K562 (cell line): Measurements from ENCODE around the gene DTL. TPM values are rescaled to one million over a fixed set of nuclear protein-coding genes. Genes with fewer than 3 reads are reported as not detected.

Experiments used
- ARID1B ChIP-seq: fragments of 450-650 bp; IDR thresholded peaks from 2 replicates; pipeline ENCODE4 v1.6.1; 2016; ENCODE audit warnings: antibody characterized with exemption, mild to moderate bottlenecking, inconsistent platforms
- CEBPG ChIP-seq, 3 experiments: fragments of 200-800 bp in 1 of 3; sonication (Bioruptor generic) in 1 of 3; sonication (generic) in 1 of 3; formaldehyde crosslinking in 1 of 3; IDR thresholded peaks in 2 of 3; conservative IDR thresholded peaks in 1 of 3; 2 replicates each; pipeline versions ENCODE4 v1.6.1 to v1.8.0; 2016 to 2022; ENCODE audit warnings: missing compliant biosample characterization in 2 of 3, missing genetic modification characterization in 2 of 3, mild to moderate bottlenecking in 1 of 3, missing genetic modification reagents in 1 of 3
- CHD1 ChIP-seq: fragments of 200-600 bp; sonication (generic); IDR thresholded peaks from one replicate; pipeline ENCODE4 v1.6.1; 2012; ENCODE audit warnings: mild to moderate bottlenecking, moderate library complexity, low read length, inconsistent platforms
- CHD4 ChIP-seq: fragments of 200-600 bp; sonication (generic); IDR thresholded peaks from 3 replicates; pipeline ENCODE4 v1.6.1; 2012; ENCODE audit warnings: low read depth, mild to moderate bottlenecking, mixed read lengths, low read length, inconsistent platforms; ENCODE audit not compliant: insufficient read depth, insufficient replicate concordance, poor library complexity, severe bottlenecking
- GATAD2B ChIP-seq: fragments of 450-650 bp; IDR thresholded peaks from 2 replicates; pipeline ENCODE4 v1.6.1; 2017; ENCODE audit warnings: mild to moderate bottlenecking, borderline replicate concordance
- HDAC3 ChIP-seq: fragments of 450-650 bp; IDR thresholded peaks from 2 replicates; pipeline ENCODE4 v1.6.1; 2018; ENCODE audit warnings: borderline replicate concordance, mild to moderate bottlenecking, moderate library complexity; ENCODE audit not compliant: partially characterized antibody
- KLF16 ChIP-seq: IDR thresholded peaks from 2 replicates; pipeline ENCODE4 v1.6.1; 2016; ENCODE audit warnings: antibody characterized with exemption
- MCM2 ChIP-seq: fragments of 450-650 bp; IDR thresholded peaks from 2 replicates; pipeline ENCODE4 v1.6.1; 2017; ENCODE audit warnings: low read depth, mild to moderate bottlenecking
- SOX6 ChIP-seq: fragments of 450-650 bp; IDR thresholded peaks from 2 replicates; pipeline ENCODE4 v1.6.1; 2014; ENCODE audit warnings: mild to moderate bottlenecking
- ZNF707 ChIP-seq: fragments of 250-450 bp; sonication (Bioruptor Pico); conservative IDR thresholded peaks from 2 replicates; pipeline ENCODE4 v1.8.0; 2022; ENCODE audit warnings: inconsistent platforms, mild to moderate bottlenecking, moderate library complexity
- polyA plus RNA-seq, 8 experiments: library from polyadenylated mRNA; depleted of rRNA in 4 of 8; stranded (reverse) in 5 of 8; unstranded in 3 of 8; fragments of >200 nt; fragmentation: Nextera tagmentation in 2 of 8; fragmentation: Illumina TruSeq in 1 of 8; extraction: Ambion mirVana in 2 of 8; extraction: Trizol in 1 of 8; gene quantifications; 2 replicates each; pipeline versions ENCODE4 v1.2.1 to v1.2.3, GENCODE V29; 2011 to 2014; ENCODE audit warnings: inconsistent platforms in 1 of 8, missing spikeins in 1 of 8
- total RNA-seq, 7 experiments: library from RNA; depleted of rRNA in 6 of 7; stranded (reverse); fragments of >200 nt in 6 of 7; fragmentation: Illumina TruSeq in 2 of 7; extraction: Trizol in 2 of 7; gene quantifications; 2 replicates each; pipeline versions ENCODE4 v1.2.1 to v1.2.3, GENCODE V29; 2011 to 2021; ENCODE audit warnings: low replicate concordance in 1 of 7
- TF ChIP-seq, protein P1 (sequence below): fragments of 450-650 bp; IDR thresholded peaks from 2 replicates; pipeline ENCODE4 v1.6.1; 2016; ENCODE audit warnings: missing biosample characterization, missing genetic modification characterization
- TF ChIP-seq, protein P2 (sequence below), 2 experiments: fragments of 450-650 bp; formaldehyde crosslinking in 1 of 2; IDR thresholded peaks; 2 replicates each; pipeline versions ENCODE4 v1.4.0 to v1.6.1; 2014 to 2020; ENCODE audit warnings: mild to moderate bottlenecking in 2 of 2, borderline replicate concordance in 1 of 2, low read depth in 1 of 2
- TF ChIP-seq, protein P3 (sequence below): sonication (generic); formaldehyde crosslinking; IDR thresholded peaks from 2 replicates; pipeline ENCODE4 v1.8.0; 2022; ENCODE audit warnings: mild to moderate bottlenecking, missing genetic modification reagents
- TF ChIP-seq, protein P4 (sequence below), 2 experiments: fragments of 450-650 bp; conservative IDR thresholded peaks; 2 replicates each; pipeline ENCODE4 v1.6.1; 2017; ENCODE audit warnings: mild to moderate bottlenecking in 2 of 2, moderate library complexity in 2 of 2

The DTL gene
- total and polyA plus RNA-seq, 9 of the 15 experiments (the other 6 are each of a cell fraction or from before 2014, with no cell fraction given): 38.3 to 81.0 (median 63.2) TPM

DNA sequence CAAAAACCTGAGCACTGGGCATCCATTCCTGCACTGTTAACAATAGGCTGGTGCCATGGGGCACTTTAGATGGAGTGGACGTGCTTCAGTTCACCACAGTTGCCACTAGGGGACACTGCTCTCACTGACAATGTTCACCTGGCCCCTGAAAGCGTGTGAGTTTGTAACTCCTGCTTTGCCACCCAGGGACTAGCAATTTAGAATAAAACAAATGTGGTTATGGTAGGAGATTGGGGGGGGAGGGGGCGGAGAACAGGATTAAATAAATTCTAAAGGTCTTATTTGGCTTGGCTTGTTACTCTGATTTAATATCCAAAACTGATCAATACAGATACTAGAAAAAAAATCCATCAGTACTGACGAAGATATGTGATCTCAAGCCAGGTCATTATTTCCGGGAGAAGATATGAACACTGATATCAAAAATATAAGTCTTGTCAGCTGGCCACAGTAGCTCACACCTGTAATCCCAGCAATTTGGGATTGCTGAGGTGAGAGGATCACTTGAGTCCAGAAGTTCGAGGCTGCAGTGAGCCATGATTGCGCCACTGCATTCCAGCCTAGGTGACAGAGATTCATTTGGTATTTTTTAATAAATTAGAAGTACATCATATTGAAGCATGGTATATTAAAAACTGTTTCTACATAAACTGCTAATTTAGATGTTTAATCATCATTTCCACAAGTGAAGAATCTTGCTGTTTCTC lies 23.4 kb upstream of the DTL start (continued):
- TF ChIP-seq SOX6 (peak; percentile 36; the same call in 1 of the 2 replicates), MCM2 (no peak), CHD1 (no peak), ARID1B (no peak), ZNF707 (no peak), CEBPG (CRISPR knock-in tag; IDR thresholded peaks at IDR 0.05) (no peak), CEBPG (tag; conservative IDR thresholded peaks at IDR 0.05 in 1 of 2, IDR thresholded peaks at IDR 0.05 in 1 of 2) (0 out of 4 replicates have a peak, but pooled peaks of 1 of the 2 experiments have one; percentile 25), HDAC3 (no peak), CHD4 (no peak), GATAD2B (no peak), KLF16 (peak; percentile 79)
- TF ChIP-seq, protein P1, sequence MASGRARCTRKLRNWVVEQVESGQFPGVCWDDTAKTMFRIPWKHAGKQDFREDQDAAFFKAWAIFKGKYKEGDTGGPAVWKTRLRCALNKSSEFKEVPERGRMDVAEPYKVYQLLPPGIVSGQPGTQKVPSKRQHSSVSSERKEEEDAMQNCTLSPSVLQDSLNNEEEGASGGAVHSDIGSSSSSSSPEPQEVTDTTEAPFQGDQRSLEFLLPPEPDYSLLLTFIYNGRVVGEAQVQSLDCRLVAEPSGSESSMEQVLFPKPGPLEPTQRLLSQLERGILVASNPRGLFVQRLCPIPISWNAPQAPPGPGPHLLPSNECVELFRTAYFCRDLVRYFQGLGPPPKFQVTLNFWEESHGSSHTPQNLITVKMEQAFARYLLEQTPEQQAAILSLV (tag): no peak
- TF ChIP-seq, protein P2, sequence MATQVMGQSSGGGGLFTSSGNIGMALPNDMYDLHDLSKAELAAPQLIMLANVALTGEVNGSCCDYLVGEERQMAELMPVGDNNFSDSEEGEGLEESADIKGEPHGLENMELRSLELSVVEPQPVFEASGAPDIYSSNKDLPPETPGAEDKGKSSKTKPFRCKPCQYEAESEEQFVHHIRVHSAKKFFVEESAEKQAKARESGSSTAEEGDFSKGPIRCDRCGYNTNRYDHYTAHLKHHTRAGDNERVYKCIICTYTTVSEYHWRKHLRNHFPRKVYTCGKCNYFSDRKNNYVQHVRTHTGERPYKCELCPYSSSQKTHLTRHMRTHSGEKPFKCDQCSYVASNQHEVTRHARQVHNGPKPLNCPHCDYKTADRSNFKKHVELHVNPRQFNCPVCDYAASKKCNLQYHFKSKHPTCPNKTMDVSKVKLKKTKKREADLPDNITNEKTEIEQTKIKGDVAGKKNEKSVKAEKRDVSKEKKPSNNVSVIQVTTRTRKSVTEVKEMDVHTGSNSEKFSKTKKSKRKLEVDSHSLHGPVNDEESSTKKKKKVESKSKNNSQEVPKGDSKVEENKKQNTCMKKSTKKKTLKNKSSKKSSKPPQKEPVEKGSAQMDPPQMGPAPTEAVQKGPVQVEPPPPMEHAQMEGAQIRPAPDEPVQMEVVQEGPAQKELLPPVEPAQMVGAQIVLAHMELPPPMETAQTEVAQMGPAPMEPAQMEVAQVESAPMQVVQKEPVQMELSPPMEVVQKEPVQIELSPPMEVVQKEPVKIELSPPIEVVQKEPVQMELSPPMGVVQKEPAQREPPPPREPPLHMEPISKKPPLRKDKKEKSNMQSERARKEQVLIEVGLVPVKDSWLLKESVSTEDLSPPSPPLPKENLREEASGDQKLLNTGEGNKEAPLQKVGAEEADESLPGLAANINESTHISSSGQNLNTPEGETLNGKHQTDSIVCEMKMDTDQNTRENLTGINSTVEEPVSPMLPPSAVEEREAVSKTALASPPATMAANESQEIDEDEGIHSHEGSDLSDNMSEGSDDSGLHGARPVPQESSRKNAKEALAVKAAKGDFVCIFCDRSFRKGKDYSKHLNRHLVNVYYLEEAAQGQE (IDR thresholded peaks at IDR 0.05; ENCODE audit: borderline replicate concordance): peak; percentile 84
- TF ChIP-seq, protein P2 (CRISPR knock-in tag; IDR thresholded peaks at IDR 0.05; ENCODE audit: low read depth): no peak
- TF ChIP-seq, protein P3, sequence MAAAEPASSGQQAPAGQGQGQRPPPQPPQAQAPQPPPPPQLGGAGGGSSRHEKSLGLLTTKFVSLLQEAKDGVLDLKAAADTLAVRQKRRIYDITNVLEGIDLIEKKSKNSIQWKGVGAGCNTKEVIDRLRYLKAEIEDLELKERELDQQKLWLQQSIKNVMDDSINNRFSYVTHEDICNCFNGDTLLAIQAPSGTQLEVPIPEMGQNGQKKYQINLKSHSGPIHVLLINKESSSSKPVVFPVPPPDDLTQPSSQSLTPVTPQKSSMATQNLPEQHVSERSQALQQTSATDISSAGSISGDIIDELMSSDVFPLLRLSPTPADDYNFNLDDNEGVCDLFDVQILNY (CRISPR knock-in tag): no peak
- TF ChIP-seq, protein P4, sequence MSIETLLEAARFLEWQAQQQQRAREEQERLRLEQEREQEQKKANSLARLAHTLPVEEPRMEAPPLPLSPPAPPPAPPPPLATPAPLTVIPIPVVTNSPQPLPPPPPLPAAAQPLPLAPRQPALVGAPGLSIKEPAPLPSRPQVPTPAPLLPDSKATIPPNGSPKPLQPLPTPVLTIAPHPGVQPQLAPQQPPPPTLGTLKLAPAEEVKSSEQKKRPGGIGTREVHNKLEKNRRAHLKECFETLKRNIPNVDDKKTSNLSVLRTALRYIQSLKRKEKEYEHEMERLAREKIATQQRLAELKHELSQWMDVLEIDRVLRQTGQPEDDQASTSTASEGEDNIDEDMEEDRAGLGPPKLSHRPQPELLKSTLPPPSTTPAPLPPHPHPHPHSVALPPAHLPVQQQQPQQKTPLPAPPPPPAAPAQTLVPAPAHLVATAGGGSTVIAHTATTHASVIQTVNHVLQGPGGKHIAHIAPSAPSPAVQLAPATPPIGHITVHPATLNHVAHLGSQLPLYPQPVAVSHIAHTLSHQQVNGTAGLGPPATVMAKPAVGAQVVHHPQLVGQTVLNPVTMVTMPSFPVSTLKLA (conservative IDR thresholded peaks at IDR 0.05): 0 out of 4 replicates have a peak, but pooled peaks have one; percentile 6 to 9
